Caco-2 (cell line): ENCODE results near the gene PCTP. TPM values are rescaled to one million over a fixed set of nuclear protein-coding genes. Genes with fewer than 3 reads are reported as not detected.

ENCODE experiments used
- BruUV-seq: library from RNA; stranded (reverse); fragments of 400-500 nt; replicated peaks from 2 replicates; lab custom pipeline; 2021; lab: Mats Ljungman, UMichigan
- CTCF ChIA-PET: fragments of 300-600 bp; sonication (Branson Sonifier 250); formaldehyde crosslinking; loops from one replicate; lab custom pipeline; 2022; ENCODE audit warnings: antibody characterized with exemption; lab: Charles Lee
- POLR2A ChIA-PET: fragments of 300-600 bp; sonication (Branson Sonifier 250); formaldehyde crosslinking; loops from one replicate; lab custom pipeline; 2022; ENCODE audit warnings: antibody characterized with exemption; lab: Charles Lee
- DNase-seq, 2 experiments: peaks; one replicate each; pipeline versions ENCODE4 v3.0.0 to v3.0.0-alpha.2; 2020 to 2022
- H3K27me3 ChIP-seq: replicated peaks from 2 replicates; pipeline ENCODE4 v1.6.0; 2011; ENCODE audit warnings: low read length; ENCODE audit not compliant: control insufficient read depth, insufficient read depth
- H3K36me3 ChIP-seq: 2 replicates; pipeline ENCODE4 v1.5.1; 2011; ENCODE audit warnings: low read length; ENCODE audit not compliant: control insufficient read depth, insufficient read depth
- H3K4me1 ChIP-seq: fragments of 250-450 bp; sonication (Bioruptor Pico); 2 replicates; pipeline ENCODE4 v1.5.1; 2020; ENCODE audit warnings: mild to moderate bottlenecking
- H3K4me3 ChIP-seq: 2 replicates; pipeline ENCODE4 v1.5.1; 2011; ENCODE audit warnings: low read depth, mild to moderate bottlenecking, control low read depth, low read length
- H3K9me3 ChIP-seq: fragments of 250-450 bp; sonication (Bioruptor Pico); 2 replicates; pipeline ENCODE4 v1.5.1; 2020; ENCODE audit warnings: mild to moderate bottlenecking, moderate library complexity
- H3K27ac Mint-ChIP-seq: one replicate; pipeline ENCODE4 v1.8.0; 2022; ENCODE audit warnings: mixed read lengths; ENCODE audit not compliant: unreplicated experiment
- H3K27me3 Mint-ChIP-seq: one replicate; pipeline ENCODE4 v1.8.0; 2022; ENCODE audit warnings: mixed read lengths; ENCODE audit not compliant: insufficient read depth, unreplicated experiment
- H3K36me3 Mint-ChIP-seq: one replicate; pipeline ENCODE4 v1.8.0; 2022; ENCODE audit warnings: mild to moderate bottlenecking, mixed read lengths; ENCODE audit not compliant: insufficient read depth, unreplicated experiment
- H3K4me1 Mint-ChIP-seq: one replicate; pipeline ENCODE4 v1.8.0; 2022; ENCODE audit warnings: low read depth, mixed read lengths; ENCODE audit not compliant: unreplicated experiment
- H3K4me3 Mint-ChIP-seq: one replicate; pipeline ENCODE4 v1.8.0; 2022; ENCODE audit warnings: mild to moderate bottlenecking, moderate library complexity, mixed read lengths; ENCODE audit not compliant: unreplicated experiment
- H3K9me3 Mint-ChIP-seq: one replicate; pipeline ENCODE4 v1.8.0; 2022; ENCODE audit warnings: mixed read lengths; ENCODE audit not compliant: unreplicated experiment
- CTCF ChIP-seq, 2 experiments: fragments of 200-600 bp in 1 of 2; IDR thresholded peaks; 1 replicate in 1 of 2; 2 replicates in 1 of 2; pipeline versions ENCODE4 v1.5.1 to v1.8.0; 2011 to 2022; ENCODE audit warnings: antibody characterized with exemption in 1 of 2, control low read depth in 1 of 2, inconsistent platforms in 1 of 2, low read depth in 1 of 2, low read length in 1 of 2, mild to moderate bottlenecking in 1 of 2, moderate library complexity in 1 of 2; ENCODE audit not compliant: insufficient read depth in 1 of 2, severe bottlenecking in 1 of 2, unreplicated experiment in 1 of 2
- intact Hi-C: fragments of 100-400 bp; cut with micrococcal nuclease; formaldehyde crosslinking; loops from one replicate; pipeline ENCODE4 v1.10.0; 2022; ENCODE audit not compliant: unreplicated experiment
- total RNA-seq: library from RNA; stranded (reverse); gene quantifications from 2 replicates; pipeline ENCODE4 v1.2.3, GENCODE V29; 2022

Gene PCTP
- total RNA-seq, 1 experiment from 2014 or later, result 16.7 TPM

DNA sequence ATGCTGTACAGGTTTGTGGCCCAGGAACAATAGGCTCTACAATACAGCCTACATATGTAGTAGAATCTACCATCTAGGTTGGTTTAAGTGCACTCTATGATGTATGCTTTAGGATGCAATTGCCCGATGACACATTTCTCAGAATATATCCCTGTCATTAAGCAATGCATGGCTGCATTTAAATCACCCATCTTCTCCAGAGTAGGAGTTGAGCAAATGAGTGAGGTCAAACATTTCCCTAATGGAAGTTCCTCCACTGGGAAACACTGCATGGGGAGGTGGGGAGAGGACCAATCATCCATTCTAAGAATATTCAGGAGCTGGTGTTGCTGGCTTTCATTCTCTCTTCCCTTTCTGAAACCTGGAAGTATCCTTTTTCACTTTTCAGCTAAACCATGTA is 2.0 kb upstream of the PCTP start:
- Histone ChIP-seq H3K4me1 (0 out of 2 replicates have a peak, but pooled peaks cover 6% of the 10 kb centered on the region), H3K9me3 (no peaks in the 10 kb centered on the region), H3K27me3 (no peaks in the 10 kb centered on the region), H3K4me3 (no peak overlapping the region), H3K36me3 (no peaks in the 10 kb centered on the region)
- H3K27me3 Mint-ChIP-seq, result peaks cover 12% of the 10 kb centered on the region
- no peak for DNase-seq
- H3K4me3 Mint-ChIP-seq, result no peak overlapping the region
- peaks cover 11% of the 10 kb centered on the region for H3K36me3 Mint-ChIP-seq
- H3K4me1 Mint-ChIP-seq, result peaks cover 14% of the 10 kb centered on the region
- intact Hi-C loops, result no loop called here
- BruUV-seq, result no TSS peak
- ChIA-PET POLR2A (no interaction called here), CTCF (no interaction called here)
- H3K9me3 Mint-ChIP-seq, result no peaks in the 10 kb centered on the region
- no peak for TF ChIP-seq CTCF (IDR thresholded peaks at IDR 0.05; ENCODE audit: insufficient read depth in 1 of 2, low read depth in 1 of 2, low read length in 1 of 2, severe bottlenecking in 1 of 2, unreplicated experiment in 1 of 2)
- H3K27ac Mint-ChIP-seq, result no peak overlapping the region

DNA sequence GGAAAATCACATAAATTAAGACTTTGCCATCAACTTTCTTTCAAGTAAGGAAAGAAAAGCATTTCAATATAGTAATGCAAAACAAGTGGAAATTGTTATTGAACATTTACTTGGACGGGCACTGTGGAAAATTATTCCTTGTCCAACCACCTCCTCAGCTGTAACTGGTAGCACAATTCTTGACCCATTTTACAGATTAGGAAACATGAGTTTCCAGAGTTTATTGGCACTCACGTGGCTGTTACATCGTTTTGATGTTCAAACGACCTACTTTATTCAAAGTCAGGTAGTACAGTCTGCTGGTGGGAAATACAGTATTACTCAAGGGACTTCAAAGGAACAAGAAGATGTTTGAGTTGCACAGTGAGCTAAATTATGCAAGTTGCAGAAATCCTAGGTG is 866 bp upstream of the PCTP start:
- no peak overlapping the region for H3K4me3 ChIP-seq
- intact Hi-C loops, result loop anchor here (5.0 kb wide), 1 partner anchor 298 kb away; no protein-coding TSS in a partner anchor

DNA sequence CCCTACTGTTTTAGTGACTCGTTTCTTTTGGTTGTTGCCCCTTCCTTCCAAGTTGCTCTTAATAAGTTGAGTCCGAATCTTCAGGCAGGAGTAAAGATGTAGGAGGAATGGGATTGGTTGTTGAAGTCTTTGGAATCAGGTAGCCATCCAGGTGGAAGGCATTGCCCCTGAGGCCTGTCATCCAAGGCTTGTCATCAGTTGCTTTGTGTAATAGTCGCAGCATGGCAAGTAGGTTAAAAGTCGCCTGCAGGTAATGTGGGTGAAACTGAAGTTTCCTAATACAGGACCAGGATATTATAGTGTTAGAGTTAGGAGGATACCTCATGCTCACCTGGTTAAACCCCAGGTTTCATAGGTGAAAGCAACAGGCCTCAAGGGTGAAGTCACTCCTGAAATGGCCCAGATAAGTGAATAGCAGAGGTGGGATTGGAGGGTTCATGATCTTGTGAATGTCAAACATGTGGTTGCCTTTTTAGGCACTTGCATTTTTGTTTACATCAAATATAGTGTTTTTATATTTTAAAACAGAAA is 934 bp downstream of the PCTP start:
- Mint-ChIP-seq H3K27me3 (peaks cover 3% of the 10 kb centered on the region), H3K4me3 (peak overlapping the region; percentile 88), H3K9me3 (no peaks in the 10 kb centered on the region), H3K36me3 (peaks cover 11% of the 10 kb centered on the region), H3K4me1 (peaks cover 14% of the 10 kb centered on the region), H3K27ac (peak overlapping the region; percentile 15)
- Histone ChIP-seq H3K4me3 (peak overlapping the region; percentile 63), H3K36me3 (no peaks in the 10 kb centered on the region), H3K4me1 (0 out of 2 replicates have a peak, but pooled peaks cover 6% of the 10 kb centered on the region), H3K9me3 (no peaks in the 10 kb centered on the region), H3K27me3 (no peaks in the 10 kb centered on the region)
- intact Hi-C loops, result loop anchor here (1.0 to 5.0 kb wide), 2 partner anchors 11 to 299 kb away; no protein-coding TSS in a partner anchor
- ChIA-PET POLR2A (interaction anchor here (1.2 kb wide), 1 partner anchor 16 kb away, joined by 5 read pairs; no protein-coding TSS in a partner anchor), CTCF (interaction anchor here (0.5 to 1.2 kb wide), 6 partner anchors 9 to 409 kb away, joined by 3 to 11 read pairs (median 4); no protein-coding TSS in a partner anchor)
- TSS peak; percentile 49 for BruUV-seq
- no peak for DNase-seq
- TF ChIP-seq CTCF (IDR thresholded peaks at IDR 0.05; ENCODE audit: insufficient read depth in 1 of 2, low read depth in 1 of 2, low read length in 1 of 2, severe bottlenecking in 1 of 2, unreplicated experiment in 1 of 2), result no peak

More for the DNA sequence above, 866 bp upstream of the PCTP start:
- Histone ChIP-seq H3K36me3 (no peaks in the 10 kb centered on the region), H3K9me3 (no peaks in the 10 kb centered on the region), H3K27me3 (no peaks in the 10 kb centered on the region), H3K4me1 (0 out of 2 replicates have a peak, but pooled peaks cover 6% of the 10 kb centered on the region)
- ChIA-PET CTCF (interaction anchor here (0.9 kb wide), 1 partner anchor 32 kb away, joined by 3 read pairs; no protein-coding TSS in a partner anchor), POLR2A (no interaction called here)
- no peak for TF ChIP-seq CTCF (IDR thresholded peaks at IDR 0.05; ENCODE audit: insufficient read depth in 1 of 2, low read depth in 1 of 2, low read length in 1 of 2, severe bottlenecking in 1 of 2, unreplicated experiment in 1 of 2)
- peaks cover 11% of the 10 kb centered on the region for H3K36me3 Mint-ChIP-seq
- H3K27me3 Mint-ChIP-seq, result peaks cover 12% of the 10 kb centered on the region
- BruUV-seq, result no TSS peak
- no peak overlapping the region for H3K27ac Mint-ChIP-seq
- H3K9me3 Mint-ChIP-seq, result no peaks in the 10 kb centered on the region
- no peak for DNase-seq
- H3K4me3 Mint-ChIP-seq, result peak overlapping the region; percentile 88
- H3K4me1 Mint-ChIP-seq, result peaks cover 14% of the 10 kb centered on the region
